ENCODE results near the gene CHRNE.
"Not testable (repeated sequence)": the region's sequence is repeated elsewhere in the genome, so short reads cannot be mapped to it uniquely, and the experiment has no call there.

The CHRNE gene

DNA sequence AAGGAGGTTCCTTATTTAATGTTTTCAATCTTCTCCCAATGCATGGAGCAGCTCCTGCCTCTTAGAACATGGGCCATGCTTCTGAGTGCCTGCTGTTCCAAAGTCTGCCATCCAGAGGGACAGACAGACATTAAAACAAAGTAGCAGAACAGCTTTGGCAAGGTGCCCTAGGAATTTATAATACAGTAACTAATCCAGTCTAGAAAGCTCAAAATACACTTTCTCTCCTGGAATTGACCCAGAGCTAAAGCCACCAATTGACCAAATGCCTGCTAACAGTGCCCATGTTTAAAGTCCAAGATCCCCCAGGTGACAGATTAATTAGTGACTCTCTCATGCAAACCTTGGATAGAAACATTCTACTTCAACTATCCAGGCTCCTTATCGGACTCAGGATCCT lies 11.1 kb upstream of the CHRNE start:
- H3K4me3 Mint-ChIP-seq: no peak overlapping the region
- H3K27me3 Mint-ChIP-seq: no peaks in the 10 kb centered on the region
- no peaks in the 10 kb centered on the region for H3K9me3 Mint-ChIP-seq
- no peaks in the 10 kb centered on the region for H3K4me1 Mint-ChIP-seq
- H3K36me3 Mint-ChIP-seq (ENCODE audit: insufficient read depth): no peaks in the 10 kb centered on the region
- DNase-seq (ENCODE audit: low spot score in 2 of 2): no peak
- no peak for ATAC-seq (replicated peaks; ENCODE audit: extremely low read depth, poor library complexity, severe bottlenecking)
- H3K27ac Mint-ChIP-seq (ENCODE audit: low read depth): no peak overlapping the region

- H3K27me3 Mint-ChIP-seq: no peaks in the 10 kb centered on the region
- peaks cover 8% of the 10 kb centered on the region for H3K36me3 Mint-ChIP-seq (ENCODE audit: insufficient read depth)
- H3K9me3 Mint-ChIP-seq: no peaks in the 10 kb centered on the region
- no peak overlapping the region for H3K27ac Mint-ChIP-seq (ENCODE audit: low read depth)
- DNase-seq (ENCODE audit: low spot score in 2 of 2) (peak; percentile 57 to 62), ATAC-seq (replicated peaks; ENCODE audit: extremely low read depth, poor library complexity, severe bottlenecking) (peak; percentile 83)
- peaks cover under 1% of the 10 kb centered on the region for H3K4me1 Mint-ChIP-seq
- no peak overlapping the region for H3K4me3 Mint-ChIP-seq
Measured at GRCh38 chr17:4908711-4909496, 6.0 kb upstream of the CHRNE start.

DNA sequence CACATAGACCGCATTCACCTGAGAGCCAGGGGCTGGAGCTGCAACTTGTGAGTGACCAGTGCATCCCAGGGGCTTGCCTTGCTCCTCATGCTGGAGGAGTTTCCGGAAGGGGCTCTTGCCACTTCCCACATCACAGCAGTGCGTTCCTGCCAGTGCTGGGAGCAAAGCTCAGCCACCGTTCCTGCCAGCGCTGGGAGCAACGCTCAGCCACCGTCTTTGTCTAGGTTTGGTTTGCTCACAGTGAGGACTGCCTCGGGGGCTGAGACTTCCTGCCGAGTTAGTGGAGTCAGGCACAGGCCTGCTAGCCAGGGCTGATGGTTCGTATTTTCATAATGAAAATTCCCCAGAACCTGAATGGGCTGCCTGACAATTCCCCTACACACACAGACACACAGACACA lies 5.4 kb upstream of the CHRNE start:
- H3K4me3 Mint-ChIP-seq: no peak overlapping the region
- DNase-seq (ENCODE audit: low spot score in 2 of 2) (no peak), ATAC-seq (replicated peaks; ENCODE audit: extremely low read depth, poor library complexity, severe bottlenecking) (no peak)
- no peaks in the 10 kb centered on the region for H3K9me3 Mint-ChIP-seq
- peaks cover 12% of the 10 kb centered on the region for H3K36me3 Mint-ChIP-seq (ENCODE audit: insufficient read depth)
- H3K27me3 Mint-ChIP-seq: no peaks in the 10 kb centered on the region
- H3K27ac Mint-ChIP-seq (ENCODE audit: low read depth): no peak overlapping the region
- peaks cover 6% of the 10 kb centered on the region for H3K4me1 Mint-ChIP-seq

DNA sequence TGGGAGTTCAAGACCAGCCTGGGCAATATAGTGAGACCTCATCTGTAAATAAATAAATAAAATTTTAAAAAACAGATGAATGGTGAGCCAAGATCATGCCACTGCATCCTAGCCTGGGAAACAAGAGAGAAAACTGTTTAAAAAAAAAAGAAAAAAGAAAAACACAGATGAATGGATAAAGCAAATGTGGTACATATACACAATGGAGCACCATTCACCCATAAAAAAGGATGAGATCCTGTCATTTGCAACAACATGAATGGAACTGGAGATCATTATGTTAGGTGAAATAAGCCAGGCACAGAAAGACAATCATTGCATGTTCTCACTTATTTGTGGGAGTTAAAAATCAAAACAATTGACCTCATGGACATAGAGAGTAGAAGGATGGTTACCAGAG lies 3.7 kb upstream of the CHRNE start:
- H3K27ac Mint-ChIP-seq (ENCODE audit: low read depth); H3K27me3 Mint-ChIP-seq; DNase-seq (ENCODE audit: low spot score in 2 of 2); H3K4me3 Mint-ChIP-seq; H3K9me3 Mint-ChIP-seq; ATAC-seq (replicated peaks; ENCODE audit: extremely low read depth, poor library complexity, severe bottlenecking): not testable (repeated sequence)
- peaks cover 15% of the 10 kb centered on the region for H3K36me3 Mint-ChIP-seq (ENCODE audit: insufficient read depth)
- peaks cover 18% of the 10 kb centered on the region for H3K4me1 Mint-ChIP-seq

DNA sequence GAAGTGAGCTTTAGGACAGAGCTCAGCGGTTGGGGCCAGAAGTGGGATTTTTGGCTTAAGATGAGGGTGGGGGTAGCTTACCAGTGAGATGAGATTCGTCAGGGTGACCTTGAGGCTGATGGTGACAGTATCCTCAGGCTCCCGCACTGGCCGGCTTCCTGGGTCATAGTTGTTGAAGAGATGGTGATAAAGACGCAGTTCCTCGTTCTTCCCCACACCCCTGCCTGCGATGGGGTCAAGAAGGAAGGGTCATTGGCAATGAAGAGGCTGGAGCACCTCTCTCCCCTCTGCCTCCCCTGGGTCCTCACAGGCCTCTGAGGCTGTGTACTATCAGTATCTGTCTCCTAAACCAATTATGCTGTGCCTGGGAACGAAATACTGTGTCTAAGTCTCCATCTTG lies 358 bp downstream of the CHRNE start:
- no peaks in the 10 kb centered on the region for H3K9me3 Mint-ChIP-seq
- H3K27ac Mint-ChIP-seq (ENCODE audit: low read depth): peak overlapping the region; percentile 92
- H3K4me3 Mint-ChIP-seq: peak overlapping the region; percentile 84

DNA sequence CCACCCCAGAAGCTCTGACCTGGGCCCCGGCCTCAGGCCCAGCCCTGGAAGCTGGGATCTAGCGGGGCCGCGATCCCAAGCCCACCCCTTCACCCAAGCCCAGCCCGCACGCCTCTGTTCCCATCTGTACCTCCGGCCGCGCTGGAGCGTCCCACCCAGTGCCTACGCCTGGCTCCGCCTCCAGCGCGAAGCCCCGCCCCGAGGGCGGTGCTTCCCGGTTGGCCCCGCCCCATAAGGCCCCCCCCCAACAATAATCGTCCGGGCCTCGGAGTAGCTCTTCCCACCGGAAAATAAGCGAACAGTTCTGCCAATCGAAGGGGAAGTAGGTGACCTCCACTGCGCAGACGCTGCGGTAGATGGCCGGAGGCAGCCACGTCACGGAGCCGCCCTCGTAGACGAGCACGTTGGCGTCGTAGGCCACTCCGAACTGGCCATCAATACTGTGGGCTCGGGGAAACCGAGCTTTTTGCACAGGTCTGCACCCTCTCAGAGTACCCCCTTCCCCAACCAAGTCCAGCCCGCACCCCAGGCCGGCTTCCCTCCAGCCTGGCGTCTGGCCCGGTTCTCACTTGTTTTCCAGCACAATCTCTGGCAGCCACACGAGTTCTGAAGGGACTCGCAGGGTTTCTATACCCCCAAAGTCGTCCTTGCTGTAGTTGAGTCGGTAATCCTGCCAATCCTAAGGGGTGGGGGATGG lies 1.1 kb downstream of the CHRNE start:
- Mint-ChIP-seq H3K27ac (ENCODE audit: low read depth) (peak overlapping the region; percentile 92), H3K4me3 (peak overlapping the region; percentile 84)
- ATAC-seq (replicated peaks; ENCODE audit: extremely low read depth, poor library complexity, severe bottlenecking): no peak

More for the DNA sequence above, 358 bp downstream of the CHRNE start:
- Mint-ChIP-seq H3K36me3 (ENCODE audit: insufficient read depth) (peaks cover 31% of the 10 kb centered on the region), H3K4me1 (peaks cover 42% of the 10 kb centered on the region), H3K27me3 (no peaks in the 10 kb centered on the region)
- ATAC-seq (replicated peaks; ENCODE audit: extremely low read depth, poor library complexity, severe bottlenecking): no peak
- DNase-seq (ENCODE audit: low spot score in 2 of 2): no peak

DNA sequence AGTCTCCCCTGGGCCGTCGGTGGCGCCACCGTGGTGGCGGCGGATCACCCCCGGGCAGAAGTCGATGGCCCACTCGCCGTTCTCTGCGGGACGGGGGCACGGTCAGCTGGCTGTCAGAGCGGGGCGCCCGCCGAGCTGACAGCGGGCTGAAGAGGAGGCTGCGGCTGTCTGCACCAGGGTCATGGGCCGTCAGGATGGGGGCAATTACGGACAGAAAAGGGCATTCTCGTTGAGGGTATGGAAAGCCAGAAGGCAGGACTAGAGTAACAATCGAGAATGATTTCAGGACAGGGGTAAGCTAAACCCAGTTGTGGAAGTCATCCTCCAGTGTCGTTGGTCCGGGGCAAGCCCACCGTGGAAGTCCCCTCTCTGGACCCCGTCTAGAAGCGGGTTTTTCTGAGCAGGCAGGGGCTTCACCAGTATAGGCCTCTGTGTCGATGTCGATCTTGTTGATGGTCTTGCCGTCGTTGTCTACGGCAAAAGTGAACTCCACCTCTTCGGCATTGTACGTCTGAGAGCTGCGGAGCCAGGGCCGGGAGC lies 1.7 kb downstream of the CHRNE start:
- no peak for ATAC-seq (replicated peaks; ENCODE audit: extremely low read depth, poor library complexity, severe bottlenecking)
- no peak for DNase-seq (ENCODE audit: low spot score in 2 of 2)
- Mint-ChIP-seq H3K27ac (ENCODE audit: low read depth) (peak overlapping the region; percentile 93), H3K4me1 (peaks cover 42% of the 10 kb centered on the region), H3K36me3 (ENCODE audit: insufficient read depth) (peaks cover 35% of the 10 kb centered on the region), H3K27me3 (no peaks in the 10 kb centered on the region), H3K9me3 (no peaks in the 10 kb centered on the region), H3K4me3 (peak overlapping the region; percentile 84)

More for the DNA sequence above, 1.1 kb downstream of the CHRNE start:
- H3K4me1 Mint-ChIP-seq: peaks cover 42% of the 10 kb centered on the region
- H3K27me3 Mint-ChIP-seq: no peaks in the 10 kb centered on the region
- no peak for DNase-seq (ENCODE audit: low spot score in 2 of 2)
- no peaks in the 10 kb centered on the region for H3K9me3 Mint-ChIP-seq
- H3K36me3 Mint-ChIP-seq (ENCODE audit: insufficient read depth): peaks cover 35% of the 10 kb centered on the region

DNA sequence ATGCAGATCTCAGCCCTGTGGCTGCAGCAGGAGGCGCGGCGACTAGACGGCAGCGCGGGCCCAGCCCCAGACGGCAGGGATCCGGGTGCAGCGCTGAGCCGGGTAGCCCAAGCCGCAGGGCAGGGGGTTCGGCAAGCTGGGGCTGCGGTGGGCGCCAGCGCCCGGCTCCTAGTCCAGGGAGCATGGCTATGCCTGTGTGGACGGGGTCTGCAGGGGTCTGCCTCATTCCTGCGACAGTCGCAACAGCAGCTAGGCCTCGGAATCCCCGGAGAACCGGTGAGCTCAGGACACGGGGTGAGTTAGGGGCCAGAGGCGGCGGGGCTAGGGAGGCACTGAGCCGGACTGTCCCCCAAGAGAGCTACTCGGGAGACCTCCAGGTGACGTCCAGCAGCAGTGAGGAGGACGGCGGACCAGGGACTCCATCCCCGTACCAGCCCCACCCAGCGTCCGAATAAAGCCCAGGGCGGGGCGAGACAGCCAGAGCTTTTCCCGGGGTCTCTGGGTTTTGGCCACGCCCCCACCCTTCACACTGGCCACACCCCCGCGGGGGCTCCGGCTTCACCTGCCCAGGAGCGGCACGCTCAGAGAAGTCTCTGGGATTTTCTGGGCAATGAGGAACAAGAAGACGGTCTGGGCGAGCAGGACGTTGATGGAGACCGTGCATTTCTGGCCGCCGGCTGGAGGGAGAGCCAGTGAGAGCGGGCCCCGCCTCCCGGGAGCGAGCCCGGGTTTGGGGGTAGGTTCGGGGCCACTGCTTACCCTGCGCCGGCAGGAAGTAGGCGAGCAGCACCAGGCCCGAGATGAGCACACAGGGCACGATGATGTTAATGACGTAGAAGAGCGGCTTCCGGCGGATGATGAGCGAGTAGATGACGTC lies 2.4 kb downstream of the CHRNE start:
- Mint-ChIP-seq H3K36me3 (ENCODE audit: insufficient read depth) (peaks cover 31% of the 10 kb centered on the region), H3K27me3 (no peaks in the 10 kb centered on the region), H3K4me1 (peaks cover 42% of the 10 kb centered on the region), H3K27ac (ENCODE audit: low read depth) (peak overlapping the region; percentile 94), H3K4me3 (peak overlapping the region; percentile 84), H3K9me3 (no peaks in the 10 kb centered on the region)
- DNase-seq (ENCODE audit: low spot score in 2 of 2) (peak; percentile 48 to 66), ATAC-seq (replicated peaks; ENCODE audit: extremely low read depth, poor library complexity, severe bottlenecking) (peak; percentile 31)

DNA sequence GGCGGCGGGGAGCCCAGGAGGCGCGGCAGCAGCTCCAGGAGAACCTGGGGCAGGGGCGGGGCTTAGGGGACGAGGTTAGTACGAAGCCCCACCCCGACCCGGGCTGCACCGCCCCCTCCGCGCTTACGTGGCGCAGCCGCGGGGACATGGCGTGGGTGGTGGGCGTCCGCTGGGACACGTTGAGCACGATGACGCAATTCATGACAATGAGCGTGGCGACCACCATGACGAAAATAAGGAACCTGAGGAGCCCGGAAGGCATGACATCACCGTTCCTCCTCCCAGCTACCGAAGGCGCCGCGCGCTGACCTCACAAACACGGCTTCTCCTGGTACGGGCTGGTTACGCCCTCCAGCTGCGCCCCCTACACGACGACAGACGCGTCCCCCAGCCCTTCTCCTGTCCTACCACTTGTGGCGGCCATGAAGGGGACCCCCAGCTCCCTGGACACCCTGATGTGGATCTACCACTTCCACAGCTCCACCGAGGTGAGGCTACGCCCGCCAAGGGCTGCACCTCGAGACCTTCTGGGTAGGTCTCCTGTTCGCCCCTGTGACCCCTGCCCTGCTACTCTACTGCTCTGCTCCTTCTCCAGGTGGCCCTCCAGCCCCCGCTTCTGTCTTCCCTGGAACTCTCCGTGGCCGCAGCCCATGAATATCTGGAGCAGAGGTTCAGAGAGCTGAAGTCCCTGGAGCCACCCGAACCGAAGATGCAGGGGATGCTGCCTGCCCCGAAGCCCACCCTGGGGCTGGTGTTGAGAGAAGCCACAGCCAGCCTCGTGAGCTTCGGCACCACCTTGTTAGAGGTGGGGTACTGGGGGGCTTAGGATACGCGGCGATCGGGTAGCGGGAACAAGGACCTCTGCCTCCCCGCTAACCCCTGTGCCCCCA lies 3.3 kb downstream of the CHRNE start, which contains the start of gene C17orf107:
C17orf107 (plus strand) TSS at position 196 of the 890 bp plus-strand sequence; CDS start at position 423, 227 bp downstream.
- H3K27me3 Mint-ChIP-seq: no peaks in the 10 kb centered on the region
- peaks cover 42% of the 10 kb centered on the region for H3K4me1 Mint-ChIP-seq
- peaks cover 33% of the 10 kb centered on the region for H3K36me3 Mint-ChIP-seq (ENCODE audit: insufficient read depth)
- ATAC-seq (replicated peaks; ENCODE audit: extremely low read depth, poor library complexity, severe bottlenecking): peak; percentile 64
- DNase-seq (ENCODE audit: low spot score in 2 of 2): peak; percentile 94 to 96
- peak within 1 kb of the TSS; percentile 84 for H3K4me3 Mint-ChIP-seq
- peak within 1 kb of the TSS; percentile 94 for H3K27ac Mint-ChIP-seq (ENCODE audit: low read depth)
- no peaks in the 10 kb centered on the region for H3K9me3 Mint-ChIP-seq

DNA sequence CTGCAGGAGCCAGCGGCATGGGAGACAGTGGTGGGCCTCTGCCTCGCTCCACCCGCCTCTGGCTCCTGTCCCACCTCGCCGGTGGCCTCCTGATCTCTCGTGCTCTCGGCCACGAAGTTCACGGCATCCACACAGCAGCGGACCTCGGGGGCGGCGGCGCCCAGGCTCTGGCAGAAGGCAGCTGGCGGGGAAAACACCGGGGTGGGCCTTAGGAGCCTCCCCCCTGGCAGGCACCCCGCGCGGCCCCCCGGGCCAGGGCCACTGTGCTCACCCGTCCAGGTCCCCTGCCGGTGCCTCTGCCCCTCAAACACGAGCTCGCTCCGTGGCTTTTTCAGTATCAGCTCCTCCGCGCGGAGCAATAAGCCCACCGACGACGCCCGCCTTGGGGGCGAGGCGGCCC lies 4.0 kb downstream of the CHRNE start:
- peaks cover 42% of the 10 kb centered on the region for H3K4me1 Mint-ChIP-seq
- DNase-seq (ENCODE audit: low spot score in 2 of 2): no peak
- peak overlapping the region; percentile 94 for H3K27ac Mint-ChIP-seq (ENCODE audit: low read depth)
- no peaks in the 10 kb centered on the region for H3K27me3 Mint-ChIP-seq
- H3K4me3 Mint-ChIP-seq: peak overlapping the region; percentile 84
- peaks cover 29% of the 10 kb centered on the region for H3K36me3 Mint-ChIP-seq (ENCODE audit: insufficient read depth)
- ATAC-seq (replicated peaks; ENCODE audit: extremely low read depth, poor library complexity, severe bottlenecking): no peak
- H3K9me3 Mint-ChIP-seq: no peaks in the 10 kb centered on the region

DNA sequence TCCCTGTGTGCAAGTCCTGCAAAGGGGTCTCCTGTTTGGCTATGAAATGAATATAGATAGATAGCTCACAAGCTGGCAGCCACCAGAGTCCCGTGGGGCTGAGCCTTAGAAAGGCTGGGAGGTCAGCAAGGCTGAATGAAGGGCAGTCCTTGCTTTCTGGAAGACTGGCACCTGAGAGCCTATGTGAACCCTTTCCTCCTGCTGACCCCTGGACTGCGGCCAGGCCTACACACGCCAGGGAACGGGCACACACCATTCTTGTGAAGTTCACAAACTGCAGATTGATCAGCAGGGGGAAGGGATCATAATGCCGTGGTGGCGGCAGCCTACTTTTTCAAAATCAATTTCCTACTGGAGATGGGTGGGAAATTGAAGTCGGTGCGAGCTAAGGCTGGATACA lies 4.5 kb downstream of the CHRNE start:
- Mint-ChIP-seq H3K9me3 (no peaks in the 10 kb centered on the region), H3K36me3 (ENCODE audit: insufficient read depth) (peaks cover 26% of the 10 kb centered on the region), H3K4me3 (peak overlapping the region; percentile 84), H3K27me3 (no peaks in the 10 kb centered on the region), H3K27ac (ENCODE audit: low read depth) (no peak overlapping the region), H3K4me1 (peaks cover 36% of the 10 kb centered on the region)
- DNase-seq (ENCODE audit: low spot score in 2 of 2) (no peak), ATAC-seq (replicated peaks; ENCODE audit: extremely low read depth, poor library complexity, severe bottlenecking) (no peak)
